Rectal smooth muscle tissue (tissue), 1 donor: ENCODE results near the gene PRKAR2B.

Source experiments
- H3K27ac ChIP-seq: one replicate; pipeline ENCODE4 v1.7.0; 2013; ENCODE audit warnings: low read depth, low read length, inconsistent platforms
- H3K27me3 ChIP-seq: one replicate; pipeline ENCODE4 v1.7.0; 2013; ENCODE audit warnings: low read length; ENCODE audit not compliant: control insufficient read depth, insufficient read depth
- H3K36me3 ChIP-seq: one replicate; pipeline ENCODE4 v1.7.0; 2013; ENCODE audit warnings: low read length; ENCODE audit not compliant: control insufficient read depth, insufficient read depth
- H3K4me1 ChIP-seq: one replicate; pipeline ENCODE4 v1.7.0; 2013; ENCODE audit warnings: low read length; ENCODE audit not compliant: control insufficient read depth, insufficient read depth
- H3K4me3 ChIP-seq: one replicate; pipeline ENCODE4 v1.7.0; 2013; ENCODE audit warnings: low read length
- H3K9ac ChIP-seq: one replicate; pipeline ENCODE4 v1.7.0; 2013; ENCODE audit warnings: low read length

PRKAR2B gene

DNA sequence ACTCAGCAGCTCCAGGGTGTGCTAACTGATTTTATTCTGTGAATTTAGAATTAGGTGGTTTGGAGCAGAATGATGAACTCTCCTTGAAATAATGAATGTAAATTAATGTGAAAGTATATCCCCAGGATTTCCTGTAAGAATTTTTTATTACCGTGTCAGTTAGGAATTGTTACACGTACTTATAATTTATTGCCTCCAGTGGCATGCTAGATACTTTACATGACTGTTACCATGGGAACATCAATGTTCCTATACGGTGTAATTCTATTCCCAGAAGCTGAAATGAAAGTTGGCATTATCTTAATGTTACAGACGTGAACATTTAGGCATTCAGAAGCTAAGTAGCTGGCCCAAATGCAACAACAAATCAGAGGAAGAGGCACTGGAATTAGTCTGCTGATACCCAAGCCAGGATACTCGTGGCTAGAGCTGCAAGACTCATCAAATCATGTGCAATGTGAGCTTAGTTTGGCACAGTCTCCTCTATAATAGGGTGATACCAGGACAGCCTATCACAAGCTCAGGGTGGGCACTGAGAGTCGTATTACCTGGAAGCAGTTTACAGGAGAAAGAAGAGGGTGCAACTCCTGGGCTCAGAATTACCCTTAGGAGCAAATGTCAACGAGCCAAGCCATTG, 30.0 kb upstream of the PRKAR2B start:
- Histone ChIP-seq H3K36me3 (no peaks in the 10 kb centered on the region), H3K9ac (no peak overlapping the region), H3K27me3 (no peaks in the 10 kb centered on the region), H3K27ac (no peak overlapping the region), H3K4me1 (peaks cover 2% of the 10 kb centered on the region), H3K4me3 (no peak overlapping the region)

DNA sequence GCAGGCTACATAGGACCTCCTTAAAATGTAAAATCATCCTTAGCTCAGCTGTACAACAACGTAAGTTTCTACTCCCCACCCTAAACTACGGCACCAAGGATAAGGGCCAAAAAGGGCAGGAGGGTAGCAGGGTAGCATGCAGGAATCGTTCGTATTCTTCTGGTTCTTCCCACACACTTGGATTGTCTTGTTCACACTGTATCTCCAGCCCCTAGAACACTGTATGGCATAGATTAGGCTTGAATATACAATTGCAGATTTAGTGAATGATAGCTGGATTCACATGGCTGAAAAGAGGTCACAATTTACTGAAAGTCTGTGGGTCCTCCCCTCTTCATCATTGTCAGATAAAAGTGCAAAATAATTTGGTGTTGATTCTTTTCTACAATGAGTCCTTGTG, 28.2 kb upstream of the PRKAR2B start:
- Histone ChIP-seq H3K36me3 (no peaks in the 10 kb centered on the region), H3K27me3 (no peaks in the 10 kb centered on the region), H3K27ac (no peak overlapping the region), H3K9ac (no peak overlapping the region), H3K4me1 (peaks cover 2% of the 10 kb centered on the region), H3K4me3 (no peak overlapping the region)

DNA sequence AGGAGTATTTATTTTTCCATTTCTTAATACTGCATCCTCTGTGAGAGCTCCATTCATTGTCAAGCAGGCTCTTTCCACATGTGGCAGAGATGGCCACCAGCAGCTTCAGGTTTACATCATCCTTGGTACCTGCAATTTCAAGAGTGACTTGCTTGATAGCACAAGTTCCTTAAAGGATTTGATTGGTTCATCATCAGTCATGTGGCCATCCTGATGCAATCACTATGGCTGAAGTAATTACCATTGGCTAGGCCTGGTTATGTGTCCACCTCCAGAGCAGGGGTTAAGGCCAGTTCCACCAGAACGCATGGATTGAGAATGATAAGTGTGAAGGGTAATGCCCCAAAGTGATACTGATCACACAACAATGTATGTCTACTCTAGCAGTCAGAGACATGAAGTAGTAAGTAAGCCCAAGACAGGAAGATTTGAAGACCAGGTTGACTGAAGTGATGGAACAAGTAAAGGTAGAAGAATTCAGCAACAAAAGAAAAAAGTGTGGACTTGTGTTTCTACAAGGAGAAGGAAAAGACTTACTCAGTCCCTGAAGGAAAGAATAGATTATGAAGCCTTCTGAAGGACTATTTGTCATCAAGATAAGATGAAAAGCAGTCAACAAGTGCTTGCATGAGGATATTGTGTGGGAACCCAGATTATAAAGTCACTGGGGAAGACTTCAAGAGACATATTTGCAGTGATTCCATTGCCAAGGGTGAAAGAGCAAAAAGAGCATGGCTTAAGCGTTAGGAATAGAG, 26.4 kb upstream of the PRKAR2B start:
- no peaks in the 10 kb centered on the region for H3K36me3 ChIP-seq
- H3K27ac ChIP-seq = no peak overlapping the region
- H3K4me3 ChIP-seq = no peak overlapping the region
- peaks cover 2% of the 10 kb centered on the region for H3K4me1 ChIP-seq
- H3K27me3 ChIP-seq = no peaks in the 10 kb centered on the region
- no peak overlapping the region for H3K9ac ChIP-seq

DNA sequence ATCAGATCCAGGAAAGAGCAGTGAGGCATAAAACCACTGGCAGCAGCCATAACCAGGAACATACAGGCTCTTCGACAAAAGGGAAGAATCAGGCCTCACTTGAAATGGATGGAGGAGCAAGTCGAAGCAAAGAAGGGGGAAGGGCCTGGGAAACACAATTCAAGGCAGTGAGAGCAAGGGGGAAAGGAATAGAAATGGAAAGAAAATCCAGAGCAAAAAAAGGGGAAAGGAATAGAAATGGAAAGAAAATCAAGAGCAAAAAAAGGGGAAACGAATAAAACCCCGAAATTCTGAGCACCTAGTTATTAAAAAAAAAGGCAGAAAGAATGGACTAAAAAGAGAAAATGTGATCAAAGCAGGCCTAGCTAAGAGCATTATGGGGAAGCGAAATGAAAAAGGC, 24.1 kb upstream of the PRKAR2B start:
- H3K4me3 ChIP-seq = no peak overlapping the region
- H3K27ac ChIP-seq = no peak overlapping the region
- H3K27me3 ChIP-seq = no peaks in the 10 kb centered on the region
- no peak overlapping the region for H3K9ac ChIP-seq
- H3K36me3 ChIP-seq = no peaks in the 10 kb centered on the region
- no peaks in the 10 kb centered on the region for H3K4me1 ChIP-seq

DNA sequence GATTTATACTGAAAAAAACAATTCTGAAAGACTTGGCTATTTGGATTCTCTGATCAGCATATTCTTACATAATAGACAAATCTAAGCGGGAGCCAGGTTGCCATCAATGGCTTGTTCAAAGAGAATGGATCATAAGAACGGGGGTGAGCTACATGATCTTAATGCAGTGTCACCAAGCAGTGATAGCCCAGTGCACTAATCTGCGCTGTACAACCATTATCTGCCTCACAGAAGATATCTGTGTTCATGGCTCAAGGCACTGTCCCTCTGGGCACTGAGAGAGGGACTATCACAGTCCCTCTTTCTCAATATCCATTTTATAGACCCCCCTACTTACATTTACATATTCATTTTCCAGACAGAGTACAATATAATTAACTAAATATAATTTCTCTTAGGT, 22.9 kb upstream of the PRKAR2B start:
- no peaks in the 10 kb centered on the region for H3K4me1 ChIP-seq
- H3K9ac ChIP-seq = no peak overlapping the region
- H3K27me3 ChIP-seq = no peaks in the 10 kb centered on the region
- H3K27ac ChIP-seq = no peak overlapping the region
- H3K4me3 ChIP-seq = no peak overlapping the region
- H3K36me3 ChIP-seq = no peaks in the 10 kb centered on the region

DNA sequence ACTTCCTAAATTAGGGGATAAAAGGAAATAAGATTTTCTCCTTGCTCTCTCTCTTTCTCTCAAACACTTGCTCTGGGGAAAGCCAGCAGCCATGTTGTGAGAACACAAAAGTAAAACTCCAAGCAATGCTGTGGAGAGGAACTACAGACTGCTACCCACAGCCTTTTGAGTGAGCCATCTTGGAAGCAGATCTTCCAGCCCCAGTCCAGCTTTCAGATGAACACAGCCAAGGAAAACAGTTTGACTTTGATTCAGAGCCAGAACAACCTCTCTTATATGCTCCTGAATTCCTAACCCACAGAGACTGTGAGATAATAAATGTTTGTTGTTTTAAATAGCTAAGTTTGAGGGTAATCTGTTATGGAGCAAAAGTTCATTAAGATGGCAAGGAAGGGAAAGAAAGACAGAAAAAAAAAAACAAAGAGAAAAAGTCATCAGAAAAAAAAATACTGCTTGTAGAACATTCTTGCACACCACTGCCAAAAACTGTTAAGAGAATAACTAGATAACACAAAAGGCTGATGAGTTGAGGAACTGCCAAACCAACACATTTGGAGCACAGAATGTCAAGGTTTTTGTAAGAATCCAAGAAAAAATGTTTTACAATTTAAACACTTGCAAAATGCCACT, 20.9 kb upstream of the PRKAR2B start:
- no peaks in the 10 kb centered on the region for H3K27me3 ChIP-seq
- H3K4me3 ChIP-seq = no peak overlapping the region
- H3K27ac ChIP-seq = no peak overlapping the region
- H3K36me3 ChIP-seq = no peaks in the 10 kb centered on the region
- H3K4me1 ChIP-seq = no peaks in the 10 kb centered on the region
- H3K9ac ChIP-seq = no peak overlapping the region

DNA sequence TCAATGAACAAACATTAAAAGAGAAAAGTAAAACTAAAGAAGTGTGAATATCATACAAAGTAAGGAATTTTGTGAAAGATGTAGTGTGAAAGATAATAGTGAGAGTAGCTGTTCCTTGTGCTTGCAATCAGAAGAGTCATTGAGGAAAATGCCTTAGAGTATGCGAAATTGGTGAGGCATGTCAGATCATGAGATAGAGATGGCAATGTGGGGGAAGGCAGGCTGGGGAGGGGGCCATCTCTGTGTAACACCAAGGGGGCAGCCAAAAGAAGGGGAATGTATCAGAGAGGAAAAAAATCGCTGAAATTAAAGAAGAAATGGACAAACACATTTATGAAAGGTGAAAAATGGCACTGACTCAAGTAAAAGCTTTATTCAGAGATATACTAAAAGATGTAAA, 19.6 kb upstream of the PRKAR2B start:
- Histone ChIP-seq H3K27me3 (no peaks in the 10 kb centered on the region), H3K4me3 (no peak overlapping the region), H3K4me1 (no peaks in the 10 kb centered on the region), H3K36me3 (no peaks in the 10 kb centered on the region), H3K27ac (no peak overlapping the region), H3K9ac (no peak overlapping the region)

DNA sequence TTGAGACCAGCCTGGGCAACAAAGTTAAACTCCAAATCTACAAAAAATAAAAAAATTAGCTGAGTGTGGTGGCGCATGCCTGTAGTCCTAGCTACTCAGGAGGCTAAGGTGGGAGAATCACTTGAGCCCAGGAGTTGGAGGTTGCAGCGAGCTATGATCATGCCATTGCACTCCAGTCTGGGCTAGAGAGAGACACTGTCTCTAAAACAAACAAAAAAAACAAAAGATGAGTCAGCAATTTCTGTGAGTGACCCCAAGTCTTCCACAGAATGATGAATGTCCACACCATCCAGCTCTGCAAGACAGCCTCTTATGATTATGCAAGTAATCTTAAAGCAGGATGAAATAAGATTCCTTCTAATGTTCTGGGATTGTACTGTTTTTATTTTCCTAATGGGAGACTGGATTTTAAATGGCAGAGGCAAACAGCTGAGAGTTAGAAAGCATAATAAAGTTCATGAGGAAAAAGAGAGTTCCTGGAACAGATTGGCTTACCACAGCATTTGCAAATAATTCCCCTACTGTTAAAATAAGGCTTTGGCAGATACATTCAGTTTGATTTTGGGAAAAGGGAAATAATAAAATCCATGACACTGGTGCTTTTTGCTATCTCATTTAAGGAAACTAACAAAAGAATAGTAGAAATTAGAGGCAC, 18.9 kb upstream of the PRKAR2B start:
- H3K36me3 ChIP-seq = no peaks in the 10 kb centered on the region
- no peaks in the 10 kb centered on the region for H3K4me1 ChIP-seq
- no peaks in the 10 kb centered on the region for H3K27me3 ChIP-seq
- H3K27ac ChIP-seq = no peak overlapping the region
- H3K4me3 ChIP-seq = no peak overlapping the region
- no peak overlapping the region for H3K9ac ChIP-seq

DNA sequence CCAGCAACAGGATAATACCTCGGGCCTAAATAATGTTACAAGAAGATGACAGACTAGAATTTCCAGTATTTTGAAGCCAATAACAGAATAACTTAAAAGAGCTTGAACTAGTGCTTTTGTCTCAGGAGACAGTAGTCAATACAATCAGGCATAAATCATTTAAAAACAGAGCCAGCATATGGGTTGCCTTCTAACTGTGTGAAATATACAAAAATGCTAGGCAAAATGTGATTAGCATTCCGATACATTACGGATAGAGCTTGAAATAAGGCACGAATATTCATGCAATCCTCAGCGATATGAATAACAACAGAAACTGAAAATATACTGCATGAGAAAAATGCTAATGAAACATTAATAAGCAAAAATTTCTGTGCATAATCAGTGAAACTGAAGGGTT, 18.3 kb upstream of the PRKAR2B start:
- H3K9ac ChIP-seq = no peak overlapping the region
- H3K27me3 ChIP-seq = no peaks in the 10 kb centered on the region
- H3K36me3 ChIP-seq = no peaks in the 10 kb centered on the region
- H3K27ac ChIP-seq = no peak overlapping the region
- no peak overlapping the region for H3K4me3 ChIP-seq
- no peaks in the 10 kb centered on the region for H3K4me1 ChIP-seq

DNA sequence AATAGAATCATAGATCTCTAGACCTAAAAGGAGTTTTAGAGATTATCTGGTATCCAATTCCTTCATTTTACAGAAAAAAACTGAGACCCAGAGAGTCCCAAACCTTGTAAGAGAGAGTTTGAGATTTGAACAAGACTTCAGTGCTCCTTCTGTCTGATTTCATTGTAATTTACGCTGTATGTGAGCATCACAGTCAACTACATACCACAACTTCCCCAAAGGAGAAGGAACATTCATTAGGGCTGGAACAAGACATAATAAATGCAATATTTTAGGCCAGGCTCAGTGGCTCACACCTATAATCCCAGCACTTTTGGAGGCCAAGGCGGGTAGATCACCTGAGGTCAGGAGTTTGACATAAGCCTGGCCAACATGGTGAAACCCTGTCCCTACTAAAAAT, 17.3 kb upstream of the PRKAR2B start:
- no peaks in the 10 kb centered on the region for H3K27me3 ChIP-seq
- H3K27ac ChIP-seq = no peak overlapping the region
- H3K4me3 ChIP-seq = no peak overlapping the region
- no peaks in the 10 kb centered on the region for H3K36me3 ChIP-seq
- no peak overlapping the region for H3K9ac ChIP-seq
- H3K4me1 ChIP-seq = no peaks in the 10 kb centered on the region

DNA sequence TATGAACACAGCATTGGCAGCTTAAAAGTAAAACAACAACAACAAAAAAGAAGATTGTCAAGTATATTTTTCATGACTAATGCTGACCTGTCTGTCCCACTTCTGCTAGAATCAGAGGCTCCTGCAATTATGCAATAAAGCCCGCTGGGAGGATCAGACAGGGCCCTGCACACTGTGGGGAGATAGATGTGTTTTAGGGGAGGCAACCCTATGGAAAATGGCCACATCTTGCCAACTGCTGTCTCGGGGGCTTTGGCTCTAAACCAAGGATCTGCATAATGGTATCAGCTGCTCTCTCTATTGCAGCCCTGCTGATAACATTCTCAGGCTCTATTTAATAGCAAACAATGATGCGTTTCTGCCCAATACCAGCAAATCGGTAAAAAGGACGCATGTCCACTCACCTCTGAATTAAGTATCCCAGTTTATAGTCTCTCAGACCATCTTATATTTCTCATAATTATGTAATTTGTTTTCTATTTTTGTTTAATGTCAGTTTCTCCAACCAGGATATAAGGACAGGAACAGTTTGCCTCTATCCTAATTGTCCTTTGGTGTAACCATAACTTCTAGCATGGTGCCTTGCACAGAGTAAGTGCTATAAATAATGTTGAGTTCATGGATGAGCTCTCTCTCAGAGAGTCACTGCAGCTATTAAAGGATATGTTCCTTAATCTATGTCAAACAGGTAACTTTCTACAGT, 15.3 kb upstream of the PRKAR2B start:
- no peaks in the 10 kb centered on the region for H3K27me3 ChIP-seq

DNA sequence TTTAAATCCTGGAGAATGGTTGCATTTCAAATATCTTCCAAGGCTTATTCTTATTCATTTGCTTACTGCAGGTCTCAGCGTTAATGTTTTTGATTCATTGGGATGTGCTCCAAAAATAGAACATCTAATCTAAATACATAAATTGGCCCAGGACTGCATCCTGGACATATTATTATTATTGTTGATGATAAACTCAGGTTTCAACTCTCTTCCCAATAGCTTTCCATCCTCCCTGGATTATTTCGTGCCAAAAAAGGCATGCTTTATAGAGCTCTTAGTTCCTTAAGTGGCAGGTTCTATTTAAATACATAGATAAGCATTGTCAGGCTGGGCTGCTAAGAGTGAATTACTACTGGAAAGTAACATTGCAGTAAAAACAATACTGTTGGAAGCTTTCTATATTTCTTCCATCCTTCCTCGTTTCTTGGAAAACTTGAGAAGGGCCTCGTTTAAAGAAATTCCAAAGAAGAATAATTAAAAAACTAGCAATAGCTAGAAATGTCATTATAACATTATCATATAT, 14.7 kb upstream of the PRKAR2B start:
- Histone ChIP-seq H3K36me3 (no peaks in the 10 kb centered on the region), H3K27ac (no peak overlapping the region), H3K27me3 (no peaks in the 10 kb centered on the region), H3K9ac (no peak overlapping the region), H3K4me3 (no peak overlapping the region), H3K4me1 (no peaks in the 10 kb centered on the region)

More for the DNA sequence above, 15.3 kb upstream of the PRKAR2B start:
- Histone ChIP-seq H3K36me3 (no peaks in the 10 kb centered on the region), H3K4me3 (no peak overlapping the region), H3K4me1 (no peaks in the 10 kb centered on the region), H3K27ac (no peak overlapping the region), H3K9ac (no peak overlapping the region)
